GM12865 (cell line): Measurements from ENCODE around the gene ANKRD28.

ENCODE experiments used
- DNase-seq: peaks from one replicate; pipeline ENCODE4 v3.0.0; 2010; ENCODE audit warnings: low read depth
- H3K4me3 ChIP-seq: 2 replicates; pipeline ENCODE4 v1.5.1; 2011; ENCODE audit warnings: mild to moderate bottlenecking, low read depth, low read length, control low read depth
- CTCF ChIP-seq: IDR thresholded peaks from 2 replicates; pipeline ENCODE4 v1.5.1; 2011; ENCODE audit warnings: low read length, control low read depth, low read depth, inconsistent platforms; ENCODE audit not compliant: insufficient read depth; ENCODE audit errors: missing control alignments

ANKRD28 gene

GRCh38 chr3:15633766-15634598 is 163.8 kb downstream of the ANKRD28 start:
- H3K4me3 ChIP-seq = no peak overlapping the region
- no peak for DNase-seq
- TF ChIP-seq CTCF = no peak

GRCh38 chr3:15633159-15633558 is 164.6 kb downstream of the ANKRD28 start:
- DNase-seq = no peak
- no peak overlapping the region for H3K4me3 ChIP-seq
- TF ChIP-seq CTCF = no peak

GRCh38 chr3:15632212-15632580 is 165.6 kb downstream of the ANKRD28 start:
- H3K4me3 ChIP-seq = no peak overlapping the region
- DNase-seq = no peak
- TF ChIP-seq CTCF = no peak

GRCh38 chr3:15631426-15632211 is 166.2 kb downstream of the ANKRD28 start:
- H3K4me3 ChIP-seq = no peak overlapping the region
- TF ChIP-seq CTCF = no peak
- no peak for DNase-seq

GRCh38 chr3:15630646-15631350 is 167.0 kb downstream of the ANKRD28 start:
- H3K4me3 ChIP-seq = peak overlapping the region; percentile 49
- DNase-seq = peak; percentile 54
- no peak for TF ChIP-seq CTCF

GRCh38 chr3:15629860-15630597 is 167.8 kb downstream of the ANKRD28 start:
- peak; percentile 65 for TF ChIP-seq CTCF
- H3K4me3 ChIP-seq = peak overlapping the region; percentile 49
- peak; percentile 90 for DNase-seq
